ENCODE results near the gene GNAL.
"Not testable (repeated sequence)": the region's sequence is repeated elsewhere in the genome, so short reads cannot be mapped to it uniquely, and the experiment has no call there.

The GNAL gene

DNA sequence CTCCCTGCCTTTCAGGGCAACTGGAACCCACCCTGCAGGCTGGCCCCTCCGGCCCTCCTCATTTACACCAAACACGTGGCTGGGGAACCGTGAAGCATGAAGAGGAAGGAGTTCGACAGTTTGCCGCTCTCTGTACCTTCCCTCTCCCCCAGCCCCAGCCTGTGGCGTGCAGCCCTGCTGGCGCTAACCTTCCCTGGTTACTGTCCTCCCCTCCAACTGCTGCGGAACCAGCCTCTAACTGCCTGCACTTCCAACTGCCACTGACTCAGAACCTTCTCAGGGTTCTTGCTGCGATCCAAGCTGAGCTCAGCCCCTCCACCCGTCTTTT lies 19.2 kb upstream of the GNAL start:
- FAIRE-seq: no peak

DNA sequence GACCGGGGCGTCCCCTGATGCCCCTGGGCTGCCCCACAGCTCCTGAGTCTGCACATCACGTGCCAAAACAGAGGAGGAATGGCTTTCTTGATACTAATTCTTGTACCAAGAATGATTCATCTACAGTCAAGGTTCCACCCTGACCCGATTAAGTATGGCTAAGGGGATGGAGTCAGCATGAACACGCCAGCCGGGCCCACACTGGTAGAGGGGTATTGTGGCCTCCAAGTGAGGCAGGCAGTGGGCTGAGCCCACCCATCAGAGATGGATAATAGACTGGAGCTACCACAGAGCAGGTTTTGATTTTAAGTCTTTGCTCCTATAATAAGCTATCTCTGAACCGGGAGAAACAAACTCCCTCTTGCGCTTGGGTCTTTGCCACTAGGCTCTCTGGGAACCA lies 17.9 kb upstream of the GNAL start:
- FAIRE-seq: no peak

DNA sequence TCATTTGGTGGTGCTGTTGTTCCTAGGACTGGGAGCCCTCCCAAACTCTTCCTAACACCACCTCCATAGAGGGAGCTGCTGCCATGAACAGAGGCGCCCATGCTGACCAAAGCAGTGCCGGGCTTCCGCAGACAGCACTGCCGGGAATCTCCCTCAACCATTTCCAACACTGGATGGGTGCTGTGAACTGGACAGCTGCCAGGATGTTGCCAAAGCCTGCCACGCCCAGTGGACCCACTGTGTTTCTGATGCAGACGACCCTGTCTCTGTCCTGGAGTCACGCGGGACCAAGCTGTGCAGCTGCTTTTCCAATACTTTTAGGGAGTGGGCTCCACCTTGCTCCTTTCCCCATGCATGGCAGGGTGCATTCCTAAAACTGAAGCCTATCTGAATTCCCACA lies 16.9 kb upstream of the GNAL start:
- no peak for FAIRE-seq

DNA sequence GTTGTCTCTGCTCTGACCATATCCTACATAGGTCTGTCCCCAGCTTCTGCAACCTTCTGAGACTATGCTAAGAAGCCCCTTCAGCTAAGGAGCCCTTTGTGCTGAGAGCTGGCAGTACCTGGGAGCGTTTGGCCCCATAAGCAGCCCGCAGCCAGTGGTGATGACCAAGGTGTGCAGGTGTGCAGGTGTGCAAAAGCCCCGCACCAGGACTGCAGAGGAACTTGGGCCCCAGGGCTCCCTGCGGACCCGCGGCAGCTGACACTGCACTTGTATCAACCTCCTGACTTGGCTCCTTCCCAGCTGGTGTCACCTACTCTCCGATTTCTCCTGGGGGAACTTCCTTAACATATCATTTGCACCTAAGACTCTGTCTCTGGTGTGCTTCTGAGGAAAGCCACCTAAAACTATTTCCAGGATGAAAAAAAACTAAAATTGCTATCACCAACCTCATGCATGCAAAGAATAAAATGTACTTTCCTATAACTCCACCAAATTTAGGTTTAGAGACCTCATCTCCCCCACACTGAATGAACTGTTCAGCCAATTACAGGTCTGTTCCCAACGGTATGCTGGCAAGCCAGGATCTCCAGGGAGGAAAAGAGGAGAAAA lies 16.1 kb upstream of the GNAL start:
- no peak for FAIRE-seq

DNA sequence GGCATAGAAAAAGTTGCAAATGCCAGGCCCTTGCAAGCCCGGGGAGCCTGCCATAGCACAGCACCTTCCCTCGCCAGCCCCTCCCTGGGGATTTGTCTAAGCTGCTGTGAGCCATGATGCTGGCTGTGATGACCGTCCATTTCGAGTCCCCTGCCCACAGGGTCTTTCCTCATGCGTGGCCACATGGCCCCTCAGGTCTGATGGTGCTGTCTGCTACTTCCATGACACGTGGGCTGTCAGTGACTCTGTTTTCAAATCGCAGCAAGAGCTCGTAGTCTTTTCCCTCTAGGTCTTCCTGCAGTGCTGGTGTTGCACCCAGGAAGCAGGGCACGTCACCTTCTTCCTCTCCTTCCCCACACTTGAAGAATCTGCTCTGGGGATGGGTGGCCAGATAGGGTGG lies 15.5 kb upstream of the GNAL start:
- FAIRE-seq: no peak

DNA sequence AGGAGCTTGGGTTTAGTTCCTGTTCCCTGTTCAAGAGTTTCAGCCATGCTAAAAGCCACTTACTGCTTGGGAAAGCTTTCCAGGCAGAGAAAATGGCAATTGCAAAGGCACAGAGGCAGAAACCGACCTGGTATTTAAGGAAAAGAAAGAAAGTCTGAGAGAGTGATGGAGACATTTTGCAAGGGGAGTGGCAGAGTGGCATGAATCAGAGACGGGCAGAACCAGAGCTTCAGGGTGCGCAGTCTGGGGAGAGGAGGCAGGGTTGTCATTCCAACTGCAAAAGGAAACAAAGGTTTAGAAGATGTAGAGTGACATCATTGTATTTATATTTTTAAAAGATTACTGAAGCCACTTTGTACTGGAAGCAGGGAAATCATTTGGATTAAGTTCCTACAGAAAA lies 14.9 kb upstream of the GNAL start:
- FAIRE-seq: no peak

DNA sequence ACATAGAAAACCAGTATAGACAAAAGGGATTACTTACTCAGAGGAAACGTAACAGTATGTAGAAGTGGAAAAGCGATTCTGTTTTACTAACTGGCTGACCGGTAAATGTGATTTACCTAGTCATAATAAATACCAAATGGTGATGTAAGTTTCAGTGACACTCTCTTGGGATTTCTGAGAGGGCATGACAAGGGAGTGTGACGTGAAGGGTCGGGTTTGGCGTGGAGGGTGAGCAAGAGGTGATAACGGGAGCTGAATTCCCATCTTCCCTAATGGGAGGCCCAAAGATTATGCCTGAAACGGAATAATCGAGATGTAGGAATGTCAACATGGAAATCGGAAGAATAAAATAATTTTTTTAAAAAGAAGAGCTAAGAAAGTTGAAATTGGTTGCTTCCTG lies 12.7 kb upstream of the GNAL start:
- no peak for FAIRE-seq

DNA sequence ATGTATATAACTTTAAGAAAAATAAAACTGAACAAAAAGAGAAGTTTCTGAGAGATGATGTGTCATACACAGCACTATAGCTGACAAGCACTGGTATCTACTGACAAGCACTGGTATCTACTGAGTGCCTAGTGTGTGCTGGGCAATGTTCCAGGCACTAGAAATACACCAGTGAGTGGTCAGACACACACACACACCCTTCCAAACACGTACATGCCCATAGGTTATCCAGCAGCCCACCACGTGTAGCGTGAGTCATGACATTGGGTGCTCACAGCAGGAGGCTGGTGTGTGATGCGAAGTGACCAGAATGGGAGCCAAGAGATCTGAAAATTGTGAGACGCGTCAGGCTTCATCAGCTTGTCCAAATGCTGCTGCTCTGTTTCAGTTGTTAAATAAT lies 12.2 kb upstream of the GNAL start:
- no peak for FAIRE-seq

DNA sequence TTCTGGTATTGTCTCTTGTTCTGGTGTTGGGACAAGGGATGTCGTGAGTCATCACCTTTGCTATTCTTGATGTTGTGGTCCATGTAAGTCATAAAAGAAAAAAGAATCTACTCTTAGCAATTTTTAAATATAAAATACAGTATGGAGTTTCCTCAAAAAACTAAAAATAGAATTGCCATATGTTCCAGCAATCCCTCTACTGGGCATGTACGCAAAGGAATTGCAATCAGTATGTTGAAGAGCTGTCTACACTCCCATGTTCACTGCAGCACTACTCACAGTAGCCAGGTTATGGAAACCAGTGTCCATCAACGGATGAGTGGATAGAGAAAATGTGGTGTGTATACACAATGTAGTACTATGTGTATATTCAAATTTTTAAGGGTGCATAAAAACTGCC lies 10.9 kb upstream of the GNAL start:
- FAIRE-seq: no peak

DNA sequence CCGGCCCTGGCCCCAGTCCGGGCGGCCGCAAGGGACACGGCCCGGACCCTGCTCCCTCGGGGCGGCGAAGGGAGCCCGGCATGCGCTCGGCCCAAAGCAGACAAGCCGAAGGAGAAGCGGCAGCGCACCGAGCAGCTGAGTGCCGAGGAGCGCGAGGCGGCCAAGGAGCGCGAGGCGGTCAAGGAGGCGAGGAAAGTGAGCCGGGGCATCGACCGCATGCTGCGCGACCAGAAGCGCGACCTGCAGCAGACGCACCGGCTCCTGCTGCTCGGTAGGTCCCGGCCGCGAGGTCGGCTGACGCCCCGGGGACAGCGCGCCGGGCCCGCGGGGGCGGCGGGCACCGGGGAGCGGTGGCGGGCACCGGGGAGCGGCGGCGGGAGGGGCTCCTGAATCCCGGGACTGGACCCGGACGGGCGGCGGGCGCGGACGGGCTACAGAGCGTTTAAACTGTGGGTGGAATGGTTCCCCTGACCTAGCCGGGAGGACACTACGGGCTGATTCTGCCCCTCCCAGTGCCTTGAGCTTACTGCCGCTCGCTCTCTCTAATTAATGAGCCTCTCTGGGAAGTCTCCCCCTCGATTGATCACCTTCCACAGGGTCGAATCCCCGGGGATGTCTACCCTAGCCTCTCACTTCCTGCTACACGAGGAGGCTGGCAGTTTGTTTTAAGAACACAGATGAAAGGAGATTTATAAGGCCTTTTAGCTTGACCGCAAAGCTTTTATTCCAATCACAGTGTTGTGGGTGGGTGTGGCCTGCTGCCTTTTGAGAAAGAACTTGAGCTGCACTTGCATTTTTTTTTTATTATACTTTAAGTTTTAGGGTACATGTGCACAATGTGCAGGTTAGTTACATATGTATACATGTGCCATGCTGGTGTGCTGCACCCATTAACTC lies 853 bp downstream of the GNAL start:
- no peak for FAIRE-seq

DNA sequence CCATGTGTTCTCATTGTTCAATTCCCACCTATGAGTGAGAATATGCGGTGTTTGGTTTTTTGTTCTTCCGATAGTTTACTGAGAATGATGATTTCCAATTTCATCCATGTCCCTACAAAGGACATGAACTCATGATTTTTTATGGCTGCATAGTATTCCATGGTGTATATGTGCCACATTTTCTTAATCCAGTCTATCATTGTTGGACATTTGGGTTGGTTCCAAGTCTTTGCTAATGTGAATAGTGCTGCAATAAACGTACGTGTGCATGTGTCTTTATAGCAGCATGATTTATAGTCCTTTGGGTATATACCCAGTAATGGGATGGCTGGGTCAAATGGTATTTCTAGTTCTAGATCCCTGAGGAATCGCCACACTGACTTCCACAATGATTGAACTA lies 1.6 kb downstream of the GNAL start:
- not testable (repeated sequence) for FAIRE-seq

DNA sequence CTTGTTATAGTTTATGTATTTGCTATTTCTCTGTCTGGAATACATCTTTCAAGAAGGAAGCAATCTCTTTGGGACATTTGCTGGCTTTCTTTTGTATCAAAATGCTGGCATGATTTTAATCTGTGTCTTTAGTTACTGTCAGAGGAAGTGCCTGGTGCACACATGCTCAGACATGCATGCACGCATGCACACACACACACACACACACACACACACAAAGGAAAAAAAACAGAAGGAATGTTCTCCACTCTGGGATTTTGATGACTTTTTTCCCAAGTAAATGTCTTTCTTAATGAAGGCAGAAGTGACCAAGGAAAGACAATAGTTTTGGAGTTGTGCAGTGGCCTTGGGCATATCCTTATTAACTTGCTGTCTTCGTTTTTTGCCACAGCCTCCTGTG lies 6.7 kb downstream of the GNAL start:
- no peak for FAIRE-seq

DNA sequence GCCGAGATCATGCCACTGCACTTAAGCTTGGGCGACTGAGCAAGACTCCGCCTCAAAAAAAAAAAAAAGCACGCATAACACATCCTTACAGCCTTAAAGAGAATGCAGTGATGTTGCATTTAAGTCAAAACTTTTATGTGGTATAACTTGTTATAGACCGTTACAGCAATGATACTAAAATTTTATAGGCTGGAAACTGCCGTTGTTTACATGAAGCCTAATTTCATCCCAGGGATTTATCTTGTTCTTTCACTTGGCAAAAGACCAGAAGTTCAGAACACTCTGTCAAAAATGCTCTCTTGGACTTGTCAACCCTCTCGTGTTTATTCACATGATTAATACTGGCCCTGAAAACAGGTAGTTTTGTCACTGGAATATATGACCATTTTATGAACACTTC lies 7.4 kb downstream of the GNAL start:
- FAIRE-seq: no peak

DNA sequence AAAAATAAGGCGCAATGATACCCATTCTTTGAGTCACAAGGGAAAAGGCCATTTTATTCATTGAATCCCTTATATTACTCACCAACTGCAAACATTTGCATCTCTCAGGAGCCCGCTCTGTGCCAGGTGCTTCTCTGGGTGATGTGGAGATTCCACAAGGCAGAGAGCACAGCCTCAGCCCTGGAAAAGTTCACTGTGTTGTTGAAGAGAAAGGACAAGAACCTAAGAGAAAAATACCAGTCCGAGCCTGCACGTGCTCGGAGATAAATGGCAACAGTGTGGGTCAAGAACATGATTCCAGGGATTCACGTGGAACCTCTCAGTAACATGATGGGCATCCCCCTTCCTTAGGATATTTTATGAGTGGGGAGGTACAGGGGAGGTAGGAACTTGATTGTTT lies 11.8 kb downstream of the GNAL start:
- no peak for FAIRE-seq

DNA sequence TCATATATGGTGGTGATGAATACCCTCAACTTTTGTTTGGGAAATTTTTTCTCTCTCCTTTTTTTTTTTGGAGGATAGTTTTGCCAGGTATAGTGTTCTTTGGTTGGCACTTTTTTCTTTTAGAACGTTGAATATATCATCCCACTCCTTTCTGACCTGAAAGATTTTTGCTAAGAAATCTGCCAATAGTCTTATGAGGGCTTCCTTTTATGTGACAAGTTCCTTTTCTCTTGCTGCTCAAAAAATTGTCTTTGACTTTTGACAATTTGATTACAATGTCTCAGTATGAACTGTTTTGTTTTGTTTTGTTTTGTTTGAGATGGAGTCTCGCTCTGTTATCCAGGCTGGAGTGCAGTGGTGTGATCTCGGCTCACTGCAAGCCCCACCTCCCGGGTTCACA lies 21.5 kb downstream of the GNAL start:
- FAIRE-seq: no peak

DNA sequence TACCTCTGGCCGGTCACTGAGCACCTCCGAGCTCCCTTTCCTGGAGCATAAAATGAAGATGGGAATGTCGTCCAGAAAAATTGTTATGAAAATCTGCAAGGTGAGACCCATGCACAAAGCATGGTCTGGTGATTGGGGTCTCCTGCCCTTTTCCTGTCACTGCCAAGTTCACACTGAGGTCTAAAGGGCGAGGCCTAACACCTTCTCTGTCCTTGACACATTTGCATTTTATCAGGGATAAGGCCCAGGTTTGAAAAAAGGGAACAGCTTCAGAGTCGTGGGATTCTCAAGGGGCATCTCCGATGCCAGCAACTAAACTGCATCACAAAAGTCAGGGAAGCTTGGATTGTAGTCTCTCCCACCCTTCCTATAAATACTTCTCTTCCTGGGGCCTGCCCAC lies 24.7 kb downstream of the GNAL start:
- FAIRE-seq: no peak

DNA sequence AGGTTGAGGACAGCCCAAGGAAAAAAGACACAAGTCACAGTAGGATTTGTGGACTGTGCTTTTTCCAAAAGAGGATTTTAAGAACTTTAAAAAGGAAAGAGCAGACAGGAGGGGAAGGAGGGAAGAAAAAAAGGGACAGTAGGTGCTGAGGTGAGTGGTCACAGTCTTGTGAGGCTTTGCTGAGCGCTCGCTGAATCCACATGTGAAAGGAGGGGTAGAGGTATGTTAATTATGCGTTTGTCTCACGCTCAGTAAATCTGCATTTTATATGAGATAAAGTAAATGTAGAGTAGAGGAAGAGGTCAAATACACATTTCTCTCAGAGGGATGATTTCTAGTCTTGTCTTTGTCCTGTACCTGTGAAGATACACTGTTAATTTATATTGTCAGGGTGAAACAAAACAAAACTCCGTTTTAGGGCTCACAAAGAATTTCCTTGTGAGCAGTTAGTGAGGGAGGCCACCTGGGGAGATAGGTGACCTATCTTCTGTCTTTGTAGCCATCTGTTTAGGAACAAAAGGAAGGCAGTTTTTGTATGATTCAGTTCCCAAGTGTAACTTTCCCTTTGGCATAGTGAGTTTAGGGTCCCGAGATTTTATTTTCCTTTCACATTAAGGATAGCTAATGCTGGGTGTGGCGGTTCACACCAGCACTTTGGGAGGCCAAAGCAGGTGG lies 25.3 kb downstream of the GNAL start:
- FAIRE-seq: no peak

DNA sequence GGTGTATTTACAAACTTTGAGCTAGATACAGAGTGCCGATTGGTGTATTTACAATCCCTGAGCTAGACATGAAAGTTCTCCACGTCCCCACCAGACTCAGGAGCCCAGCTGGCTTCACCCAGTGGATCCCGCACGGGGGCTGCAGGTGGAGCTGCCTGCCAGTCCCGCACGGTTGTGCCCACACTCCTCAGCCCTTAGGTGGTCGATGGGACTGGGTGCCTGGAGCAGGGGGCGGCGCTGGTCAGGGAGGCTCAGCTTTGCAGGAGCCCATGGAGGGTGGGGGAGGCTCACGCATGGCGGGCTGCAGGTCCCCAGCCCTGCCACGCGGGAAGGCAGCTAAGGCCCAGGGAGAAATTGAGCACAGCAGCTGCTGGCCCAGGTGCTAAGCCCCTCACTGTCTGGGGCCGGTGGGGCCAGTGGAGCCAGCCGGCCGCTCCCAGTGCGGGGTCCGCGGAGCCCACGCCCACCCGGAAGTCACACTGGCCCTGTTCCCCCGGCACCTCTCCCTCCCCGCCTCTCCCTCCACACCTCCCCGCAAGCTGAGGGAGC lies 27.8 kb downstream of the GNAL start:
- FAIRE-seq: not testable (repeated sequence)

DNA sequence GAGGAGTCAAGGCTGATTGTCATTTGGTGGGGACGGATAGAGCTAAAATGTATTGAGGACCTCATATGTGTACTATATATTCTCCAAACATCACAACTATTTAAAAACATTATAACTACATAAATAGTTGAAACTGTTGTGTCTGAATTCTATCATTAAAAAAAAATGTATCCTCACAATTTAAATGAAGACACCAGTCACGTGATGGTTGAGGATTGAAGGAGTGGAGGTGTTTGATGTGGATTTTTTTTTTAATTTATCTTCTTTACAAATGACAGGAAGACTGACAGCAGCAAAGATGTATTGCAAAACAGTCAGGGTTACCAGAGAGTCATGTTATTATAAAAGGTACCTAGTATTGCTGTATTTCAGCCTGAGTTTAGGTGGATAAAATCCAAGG lies 30.0 kb downstream of the GNAL start:
- FAIRE-seq: no peak

DNA sequence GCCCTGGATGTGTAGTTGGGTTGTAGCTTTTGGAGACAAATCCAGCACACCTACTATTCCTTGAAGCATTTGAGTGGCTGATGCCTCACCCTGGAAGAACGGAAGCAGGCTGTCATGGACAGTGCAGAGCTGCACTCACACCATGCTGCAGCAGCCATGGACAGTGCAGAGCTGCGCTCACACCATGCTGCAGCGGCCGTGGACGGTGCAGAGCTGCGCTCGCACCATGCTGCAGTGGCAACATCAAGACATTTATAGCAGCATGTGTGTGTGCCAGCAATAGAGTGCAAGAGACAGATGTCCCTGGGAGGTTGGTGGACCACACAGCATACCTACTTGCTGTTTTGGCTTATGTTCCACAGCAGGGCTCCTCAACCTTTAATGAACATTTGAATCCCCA lies 30.6 kb downstream of the GNAL start:
- no peak for FAIRE-seq

DNA sequence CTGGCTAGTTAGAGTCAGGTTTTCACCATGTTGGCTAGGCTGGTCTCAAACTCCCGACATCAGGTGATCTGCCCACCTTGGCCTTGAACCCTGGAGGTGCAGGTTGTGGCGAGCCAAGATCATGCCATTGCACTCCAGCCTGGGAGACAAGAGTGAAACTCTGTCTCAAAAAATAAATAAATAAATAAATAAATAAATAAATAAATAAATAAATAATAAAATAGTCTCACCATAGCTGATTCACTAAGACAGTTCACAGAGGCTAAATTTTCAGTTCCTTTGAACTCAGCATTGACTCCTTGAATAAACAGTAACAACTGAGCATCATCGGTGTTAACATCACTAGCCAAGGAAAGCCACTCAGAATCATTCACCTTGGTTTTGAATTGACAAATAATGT lies 32.7 kb downstream of the GNAL start:
- no peak for FAIRE-seq

DNA sequence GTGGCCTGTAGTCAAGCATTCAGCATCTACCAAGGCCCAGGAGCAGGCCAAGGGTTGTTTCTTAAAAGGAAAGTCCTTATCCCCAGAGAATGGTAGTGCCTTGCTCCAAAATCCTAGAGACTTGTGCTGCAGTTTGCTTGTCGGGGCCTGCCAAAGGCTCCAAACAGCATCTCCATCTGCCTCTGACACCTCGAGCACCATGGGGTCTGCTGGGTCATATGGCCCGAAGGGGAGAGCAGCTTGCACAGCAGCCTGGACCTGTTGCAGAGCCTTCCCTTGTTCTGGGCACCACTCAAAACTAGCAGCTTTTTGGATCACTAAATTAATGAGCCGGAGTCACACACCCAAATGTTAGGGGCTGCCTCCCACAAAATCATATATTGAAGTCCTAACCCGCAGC lies 35.7 kb downstream of the GNAL start:
- FAIRE-seq: no peak

DNA sequence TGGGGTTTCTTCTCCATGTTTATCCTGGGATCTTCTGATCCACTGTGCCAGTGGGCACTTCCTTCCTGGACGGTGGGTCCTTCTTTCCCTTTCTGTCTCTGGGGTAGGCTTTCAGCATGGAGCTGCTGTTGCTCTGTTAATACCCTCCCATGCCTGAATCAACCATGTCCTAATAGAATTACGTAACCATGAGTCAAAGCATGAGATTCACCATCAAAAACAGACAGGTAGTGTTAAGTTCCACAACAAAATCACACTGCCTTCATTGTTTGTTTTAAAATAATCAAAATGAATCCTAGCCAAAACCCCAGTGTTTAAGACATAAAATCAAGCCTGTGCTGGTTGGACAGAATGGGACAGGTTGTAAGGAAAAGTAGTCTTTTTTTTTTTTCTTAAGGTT lies 37.5 kb downstream of the GNAL start:
- FAIRE-seq: no peak

DNA sequence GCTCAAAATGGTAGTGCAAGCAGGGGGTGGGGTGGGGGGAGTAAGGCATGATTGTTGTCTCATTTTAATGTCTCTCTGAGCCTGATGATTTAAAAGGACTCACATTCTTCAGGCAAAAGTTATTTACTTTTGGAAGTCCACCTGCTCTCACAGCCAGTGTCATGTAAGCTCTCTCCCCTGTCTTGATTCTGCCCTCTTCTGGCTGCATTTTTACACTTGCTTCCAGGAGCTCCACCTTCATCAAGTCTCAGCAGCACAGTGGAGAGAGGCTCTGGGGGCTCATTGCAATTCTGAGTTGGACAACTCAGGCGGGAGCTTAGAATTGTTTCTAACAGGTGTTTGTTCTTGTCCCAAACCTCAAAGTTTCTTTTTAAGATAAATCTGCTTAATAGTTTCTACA lies 39.2 kb downstream of the GNAL start:
- no peak for FAIRE-seq

All from islet of Langerhans (tissue), 1 donor.